Inflammatory macrophage (primary cell): ENCODE measurements around the gene LSAMP.

Experiments
- DNase-seq, 2 donors: peaks; one replicate each; pipeline ENCODE4 v3.0.0-alpha.2; 2020 to 2022

Gene LSAMP

GRCh38 chr3:116285781-116286421, 159.4 kb downstream of the LSAMP start:
- no peak for DNase-seq

- no peak for DNase-seq
These were observed 163.8 kb downstream of the LSAMP start for GRCh38 chr3:116281313-116282143.

- DNase-seq = no peak
These were observed 165.1 kb downstream of the LSAMP start for GRCh38 chr3:116280130-116280740.

- DNase-seq = no peak
These were observed 168.6 kb downstream of the LSAMP start for GRCh38 chr3:116276675-116277074.

GRCh38 chr3:116270056-116270455, 175.2 kb downstream of the LSAMP start:
- no peak for DNase-seq

- no peak for DNase-seq
These were observed 178.2 kb downstream of the LSAMP start for GRCh38 chr3:116267116-116267515.

- no peak for DNase-seq
These were observed 179.2 kb downstream of the LSAMP start for GRCh38 chr3:116265976-116266584.

- DNase-seq = no peak
These were observed 180.0 kb downstream of the LSAMP start for GRCh38 chr3:116265320-116265695.

GRCh38 chr3:116264546-116265319, 180.6 kb downstream of the LSAMP start:
- DNase-seq = no peak

GRCh38 chr3:116263842-116264545, 181.3 kb downstream of the LSAMP start:
- no peak for DNase-seq

GRCh38 chr3:116260491-116260890, 184.8 kb downstream of the LSAMP start:
- no peak for DNase-seq

- DNase-seq = no peak
These were observed 185.3 kb downstream of the LSAMP start for GRCh38 chr3:116259984-116260383.

GRCh38 chr3:116256843-116257485, 188.3 kb downstream of the LSAMP start:
- DNase-seq = no peak

- DNase-seq = no peak
These were observed 190.7 kb downstream of the LSAMP start for GRCh38 chr3:116254541-116254940.

GRCh38 chr3:116253511-116253910, 191.8 kb downstream of the LSAMP start:
- DNase-seq = no peak

- DNase-seq = no peak
These were observed 197.7 kb downstream of the LSAMP start for GRCh38 chr3:116247605-116248004.

GRCh38 chr3:116246406-116246980, 198.8 kb downstream of the LSAMP start:
- no peak for DNase-seq

GRCh38 chr3:116242825-116243224, 202.5 kb downstream of the LSAMP start:
- no peak for DNase-seq

GRCh38 chr3:116241677-116242076, 203.6 kb downstream of the LSAMP start:
- DNase-seq = no peak

GRCh38 chr3:116240261-116240660, 205.0 kb downstream of the LSAMP start:
- DNase-seq = no peak
